K562 (cell line): ENCODE results near the gene SPEF1. TPM values are rescaled to one million over a fixed set of nuclear protein-coding genes. Genes with fewer than 3 reads are reported as not detected.
A peak's percentile ranks its signal among the peaks of the same experiment; 100 is the strongest.

Source experiments
- ATF3 ChIP-seq, 2 experiments: fragments of 450-650 bp in 1 of 2; sonication (generic) in 1 of 2; formaldehyde crosslinking in 1 of 2; IDR thresholded peaks in 1 of 2; conservative IDR thresholded peaks in 1 of 2; 2 replicates each; pipeline versions ENCODE4 v1.6.1 to v1.8.1; 2016 to 2023; ENCODE audit warnings: mild to moderate bottlenecking in 2 of 2, moderate library complexity in 2 of 2, inconsistent platforms in 1 of 2, missing genetic modification reagents in 1 of 2
- BACH1 ChIP-seq: fragments of 200-800 bp; sonication (Bioruptor generic); IDR thresholded peaks from 2 replicates; pipeline ENCODE4 v1.6.1; 2016; ENCODE audit warnings: missing genetic modification characterization, missing compliant biosample characterization
- CXXC5 ChIP-seq: fragments of 250-450 bp; sonication (Bioruptor Pico); IDR thresholded peaks from 2 replicates; pipeline ENCODE4 v1.8.0; 2022; ENCODE audit warnings: inconsistent platforms, mild to moderate bottlenecking, moderate library complexity
- ETV6 ChIP-seq, 3 experiments: fragments of 150-350 bp in 1 of 3; sonication (generic) in 1 of 3; formaldehyde crosslinking in 1 of 3; IDR thresholded peaks; 2 replicates each; pipeline versions ENCODE4 v1.6.1 to v1.8.0; 2014 to 2022; ENCODE audit warnings: borderline replicate concordance in 2 of 3, low read depth in 2 of 3, antibody characterized with exemption in 1 of 3, low read length in 1 of 3, mild to moderate bottlenecking in 1 of 3, missing genetic modification reagents in 1 of 3
- FIP1L1 ChIP-seq: fragments of 200-400 bp; formaldehyde crosslinking; IDR thresholded peaks from 2 replicates; pipeline ENCODE4 v1.6.1; 2018; ENCODE audit warnings: mild to moderate bottlenecking, low read depth, low read length; ENCODE audit not compliant: poor library complexity, severe bottlenecking
- FOXK1 ChIP-seq: sonication (generic); formaldehyde crosslinking; IDR thresholded peaks from 2 replicates; pipeline ENCODE4 v1.8.0; 2022; ENCODE audit warnings: missing genetic modification reagents, mild to moderate bottlenecking, borderline replicate concordance
- MAFG ChIP-seq: fragments of 450-650 bp; conservative IDR thresholded peaks from 2 replicates; pipeline ENCODE4 v1.6.1; 2016; ENCODE audit warnings: missing genetic modification characterization, missing compliant biosample characterization
- MCM2 ChIP-seq: fragments of 450-650 bp; IDR thresholded peaks from 2 replicates; pipeline ENCODE4 v1.6.1; 2017; ENCODE audit warnings: low read depth, mild to moderate bottlenecking
- MYNN ChIP-seq, 2 experiments: sonication (generic); formaldehyde crosslinking in 1 of 2; IDR thresholded peaks; 2 replicates each; pipeline versions ENCODE4 v1.5.0 to v1.6.1; 2016 to 2020; ENCODE audit warnings: antibody characterized with exemption in 1 of 2, missing genetic modification reagents in 1 of 2
- PHF8 ChIP-seq: fragments of 200-600 bp; sonication (generic); IDR thresholded peaks from 2 replicates; pipeline ENCODE4 v1.6.1; 2012; ENCODE audit warnings: mixed run types, mild to moderate bottlenecking, inconsistent platforms, low read length, moderate library complexity, borderline replicate concordance
- POLR2G ChIP-seq: fragments of 200-400 bp; formaldehyde crosslinking; IDR thresholded peaks from 2 replicates; pipeline ENCODE4 v1.6.1; 2017; ENCODE audit warnings: low read depth, mild to moderate bottlenecking, antibody characterized with exemption, low read length, moderate library complexity
- PURB ChIP-seq: sonication (generic); formaldehyde crosslinking; IDR thresholded peaks from 2 replicates; pipeline ENCODE4 v1.9.0; 2021; ENCODE audit warnings: low read depth, mild to moderate bottlenecking, missing genetic modification reagents
- RBFOX2 ChIP-seq: fragments of 200-400 bp; formaldehyde crosslinking; IDR thresholded peaks from 2 replicates; pipeline ENCODE4 v1.6.1; 2017; ENCODE audit warnings: low read depth, mild to moderate bottlenecking, low read length, moderate library complexity
- SIRT6 ChIP-seq: IDR thresholded peaks from one replicate; pipeline ENCODE4 v1.6.1; 2012; ENCODE audit warnings: low read depth, mild to moderate bottlenecking, control low read depth, inconsistent platforms, low read length, moderate library complexity
- SP1 ChIP-seq: sonication (generic); formaldehyde crosslinking; IDR thresholded peaks from 2 replicates; pipeline ENCODE4 v1.8.1; 2022; ENCODE audit warnings: mild to moderate bottlenecking, missing genetic modification reagents
- TARDBP ChIP-seq: fragments of 450-650 bp; IDR thresholded peaks from 2 replicates; pipeline ENCODE4 v1.6.1; 2016
- TBL1XR1 ChIP-seq, 2 experiments: IDR thresholded peaks; 2 replicates each; pipeline ENCODE4 v1.6.1; 2012; ENCODE audit warnings: improper control_type of control experiment in 2 of 2, low read length in 2 of 2, mild to moderate bottlenecking in 1 of 2
- THAP12 ChIP-seq: fragments of 250-450 bp; sonication (Bioruptor Pico); IDR thresholded peaks from 2 replicates; pipeline ENCODE4 v1.9.0; 2021; ENCODE audit warnings: mild to moderate bottlenecking, inconsistent platforms
- THRAP3 ChIP-seq: fragments of 450-650 bp; IDR thresholded peaks from 2 replicates; pipeline ENCODE4 v1.6.1; 2016; ENCODE audit warnings: mild to moderate bottlenecking, inconsistent platforms, borderline replicate concordance
- ZBED1 ChIP-seq: IDR thresholded peaks from 2 replicates; pipeline ENCODE4 v1.6.1; 2014
- ZBTB7A ChIP-seq: IDR thresholded peaks from 2 replicates; pipeline ENCODE4 v1.6.1; 2011; ENCODE audit warnings: low read depth, mild to moderate bottlenecking, low read length, moderate library complexity, borderline replicate concordance; ENCODE audit not compliant: control insufficient read depth
- ZC3H11A ChIP-seq: IDR thresholded peaks from 2 replicates; pipeline ENCODE4 v1.6.1; 2012; ENCODE audit warnings: low read depth, low read length, improper control_type of control experiment
- ZNF143 ChIP-seq: sonication (generic); formaldehyde crosslinking; IDR thresholded peaks from 2 replicates; pipeline ENCODE4 v1.9.0; 2022; ENCODE audit warnings: mild to moderate bottlenecking, missing genetic modification reagents
- ZNF561 ChIP-seq: fragments of 450-650 bp; formaldehyde crosslinking; conservative IDR thresholded peaks from 2 replicates; pipeline ENCODE4 v1.4.0; 2020; ENCODE audit warnings: mild to moderate bottlenecking, moderate library complexity
- ZNF583 ChIP-seq: fragments of 250-450 bp; sonication (Bioruptor Pico); IDR thresholded peaks from 2 replicates; pipeline ENCODE4 v1.4.0; 2020
- ZNF717 ChIP-seq: fragments of 250-450 bp; sonication (Bioruptor Pico); IDR thresholded peaks from 2 replicates; pipeline ENCODE4 v1.5.0; 2021
- polyA plus RNA-seq, 8 experiments: library from polyadenylated mRNA; depleted of rRNA in 4 of 8; stranded (reverse) in 5 of 8; unstranded in 3 of 8; fragments of >200 nt; fragmentation: Nextera tagmentation in 2 of 8; fragmentation: Illumina TruSeq in 1 of 8; extraction: Ambion mirVana in 2 of 8; extraction: Trizol in 1 of 8; gene quantifications; 2 replicates each; pipeline versions ENCODE4 v1.2.1 to v1.2.3, GENCODE V29; 2011 to 2014; ENCODE audit warnings: inconsistent platforms in 1 of 8, missing spikeins in 1 of 8
- total RNA-seq, 7 experiments: library from RNA; depleted of rRNA in 6 of 7; stranded (reverse); fragments of >200 nt in 6 of 7; fragmentation: Illumina TruSeq in 2 of 7; extraction: Trizol in 2 of 7; gene quantifications; 2 replicates each; pipeline versions ENCODE4 v1.2.1 to v1.2.3, GENCODE V29; 2011 to 2021; ENCODE audit warnings: low replicate concordance in 1 of 7

SPEF1 gene
- total and polyA plus RNA-seq, 9 of the 15 experiments (the other 6 are each of a cell fraction or from before 2014, with no cell fraction given): not detected

GRCh38 chr20:3744806-3745685 is 36.2 kb downstream of the SPEF1 start (continued):
- TF ChIP-seq ATF3 (IDR thresholded peaks at IDR 0.05) (peak; percentile 79), ATF3 (CRISPR knock-in tag; conservative IDR thresholded peaks at IDR 0.05) (no peak), ZBTB7A (peak; percentile 55; the same call in 1 of the 2 replicates), ZNF717 (CRISPR knock-in tag) (no peak), FOXK1 (CRISPR knock-in tag) (no peak), ZC3H11A (no peak), PURB (CRISPR knock-in tag) (no peak), MYNN (IDR thresholded peaks at IDR 0.05) (no peak), MYNN (CRISPR knock-in tag; IDR thresholded peaks at IDR 0.05) (no peak), ZNF583 (CRISPR knock-in tag) (no peak), ZNF143 (CRISPR knock-in tag) (no peak), THAP12 (CRISPR knock-in tag) (no peak), CXXC5 (peak; percentile 19; the same call in 1 of the 2 replicates), BACH1 (no peak), SIRT6 (no peak), THRAP3 (no peak), TARDBP (no peak), MAFG (tag) (no peak), FIP1L1 (no peak), SP1 (CRISPR knock-in tag) (peak; percentile 66; the same call in 1 of the 2 replicates), PHF8 (peak; percentile 62; the same call in 1 of the 2 replicates), RBFOX2 (peak; percentile 70), ETV6 (IDR thresholded peaks at IDR 0.05; ENCODE audit: borderline replicate concordance in 1 of 2, low read depth in 2 of 2, low read length in 1 of 2) (no peak), ETV6 (CRISPR knock-in tag; IDR thresholded peaks at IDR 0.05; ENCODE audit: borderline replicate concordance) (no peak), TBL1XR1 (IDR thresholded peaks at IDR 0.05; ENCODE audit: low read length in 2 of 2) (no peak), POLR2G (peak; percentile 74), ZBED1 (no peak), ZNF561 (CRISPR knock-in tag) (no peak), MCM2 (no peak)
